ENCODE results near the gene RAPGEF1. TPM values are rescaled to one million over a fixed set of nuclear protein-coding genes. Genes with fewer than 3 reads are reported as not detected.

Gene RAPGEF1
- total and polyA plus RNA-seq, 10 donors: 16.9 to 137 (median 104) TPM

DNA sequence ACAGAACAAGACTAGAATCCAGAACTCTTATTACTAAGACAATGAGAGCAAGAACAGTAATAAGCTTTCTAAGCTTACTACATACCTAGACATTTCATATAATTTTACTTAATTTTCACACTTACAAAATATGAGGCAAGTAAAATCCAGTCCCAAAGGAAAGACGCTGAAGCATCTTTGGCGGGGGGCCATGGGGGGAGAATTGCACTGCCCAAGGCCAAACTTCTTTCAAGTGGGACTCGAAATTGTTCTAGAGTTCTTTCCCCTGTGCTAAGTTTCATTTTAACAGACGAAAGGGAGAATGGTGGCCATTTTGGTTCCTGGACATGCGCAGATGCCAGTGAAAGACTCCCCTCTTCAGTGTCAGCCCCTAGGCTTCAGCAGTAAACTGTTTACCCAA, 122.3 kb downstream of the RAPGEF1 start:
- H3K36me3 ChIP-seq: peaks cover 0 to 100% (median 81%) of the 10 kb centered on the region in 6 donors
- WGBS, 5 donors: 85 to 94% (median 90%) methylated on average over 5 of the region's 5 CpGs

DNA sequence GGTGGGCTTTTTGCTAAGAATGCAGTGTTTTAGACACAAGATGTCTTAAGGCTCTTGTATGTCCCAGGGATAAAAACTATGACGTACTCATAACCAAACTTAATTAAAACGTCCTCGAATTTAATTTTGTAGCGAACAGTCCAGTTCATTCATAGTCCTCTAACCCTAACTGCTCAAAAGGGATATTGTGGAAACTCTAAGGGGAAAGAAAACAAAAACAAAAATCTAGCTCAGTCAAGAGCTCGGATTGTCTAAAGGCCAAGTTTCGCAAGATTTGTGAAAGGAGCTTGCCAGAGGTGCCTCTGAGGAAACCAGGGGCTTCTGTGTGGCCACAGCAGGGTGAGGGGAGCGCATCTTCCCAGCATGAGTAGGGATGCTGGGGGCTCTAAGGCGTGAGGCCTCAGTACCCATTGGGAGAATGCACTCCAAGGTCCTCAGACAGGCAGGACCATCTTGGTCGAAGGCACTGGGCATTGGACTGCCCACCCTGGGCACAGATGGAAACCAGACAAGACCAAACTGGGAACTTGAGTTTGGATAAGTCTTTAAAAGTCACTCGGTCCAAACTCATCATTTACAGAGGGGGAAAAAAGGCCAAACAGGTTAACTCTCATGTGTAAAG, 122.8 kb downstream of the RAPGEF1 start:
- peaks cover 0 to 100% (median 82%) of the 10 kb centered on the region in 6 donors for H3K36me3 ChIP-seq
- peak overlapping the region in 1 of 8 donors; percentile 14 for H3K27ac ChIP-seq
- intact Hi-C loops (cut with DNase I; ENCODE audit: low total_unique reads): no loop called here
- H3K4me1 ChIP-seq: peaks cover 0 to 35% (median 16%) of the 10 kb centered on the region in 6 donors
- no peaks in the 10 kb centered on the region for H3K9me3 ChIP-seq
- TF ChIP-seq, protein P1, sequence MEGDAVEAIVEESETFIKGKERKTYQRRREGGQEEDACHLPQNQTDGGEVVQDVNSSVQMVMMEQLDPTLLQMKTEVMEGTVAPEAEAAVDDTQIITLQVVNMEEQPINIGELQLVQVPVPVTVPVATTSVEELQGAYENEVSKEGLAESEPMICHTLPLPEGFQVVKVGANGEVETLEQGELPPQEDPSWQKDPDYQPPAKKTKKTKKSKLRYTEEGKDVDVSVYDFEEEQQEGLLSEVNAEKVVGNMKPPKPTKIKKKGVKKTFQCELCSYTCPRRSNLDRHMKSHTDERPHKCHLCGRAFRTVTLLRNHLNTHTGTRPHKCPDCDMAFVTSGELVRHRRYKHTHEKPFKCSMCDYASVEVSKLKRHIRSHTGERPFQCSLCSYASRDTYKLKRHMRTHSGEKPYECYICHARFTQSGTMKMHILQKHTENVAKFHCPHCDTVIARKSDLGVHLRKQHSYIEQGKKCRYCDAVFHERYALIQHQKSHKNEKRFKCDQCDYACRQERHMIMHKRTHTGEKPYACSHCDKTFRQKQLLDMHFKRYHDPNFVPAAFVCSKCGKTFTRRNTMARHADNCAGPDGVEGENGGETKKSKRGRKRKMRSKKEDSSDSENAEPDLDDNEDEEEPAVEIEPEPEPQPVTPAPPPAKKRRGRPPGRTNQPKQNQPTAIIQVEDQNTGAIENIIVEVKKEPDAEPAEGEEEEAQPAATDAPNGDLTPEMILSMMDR (IDR thresholded peaks at IDR 0.05 in 8 of 11, conservative IDR thresholded peaks at IDR 0.05 in 3 of 11): no peak
- no peak for TF ChIP-seq POLR2AphosphoS5 (IDR thresholded peaks at IDR 0.05)
- TF ChIP-seq POLR2A (IDR thresholded peaks at IDR 0.05): no peak
- WGBS, 5 donors: 78 to 86% (median 83%) methylated on average over 10 of the region's 10 CpGs
- H3K27me3 ChIP-seq (replicated peaks in 1 of 7): no peaks in the 10 kb centered on the region
- no peak overlapping the region for H3K4me3 ChIP-seq
- no peak for DNase-seq

More for the DNA sequence above, 122.3 kb downstream of the RAPGEF1 start:
- H3K4me1 ChIP-seq: peaks cover 0 to 40% (median 21%) of the 10 kb centered on the region in 6 donors
- DNase-seq: no peak
- H3K27me3 ChIP-seq (replicated peaks in 1 of 7): no peaks in the 10 kb centered on the region
- intact Hi-C loops (cut with DNase I; ENCODE audit: low total_unique reads): no loop called here
- H3K4me3 ChIP-seq: no peak overlapping the region
- TF ChIP-seq, protein P1 (IDR thresholded peaks at IDR 0.05 in 8 of 11, conservative IDR thresholded peaks at IDR 0.05 in 3 of 11): no peak
- TF ChIP-seq POLR2AphosphoS5 (IDR thresholded peaks at IDR 0.05): no peak
- TF ChIP-seq POLR2A (IDR thresholded peaks at IDR 0.05): no peak
- peak overlapping the region in 2 of 8 donors; percentile 14 to 89 for H3K27ac ChIP-seq
- no peaks in the 10 kb centered on the region for H3K9me3 ChIP-seq

DNA sequence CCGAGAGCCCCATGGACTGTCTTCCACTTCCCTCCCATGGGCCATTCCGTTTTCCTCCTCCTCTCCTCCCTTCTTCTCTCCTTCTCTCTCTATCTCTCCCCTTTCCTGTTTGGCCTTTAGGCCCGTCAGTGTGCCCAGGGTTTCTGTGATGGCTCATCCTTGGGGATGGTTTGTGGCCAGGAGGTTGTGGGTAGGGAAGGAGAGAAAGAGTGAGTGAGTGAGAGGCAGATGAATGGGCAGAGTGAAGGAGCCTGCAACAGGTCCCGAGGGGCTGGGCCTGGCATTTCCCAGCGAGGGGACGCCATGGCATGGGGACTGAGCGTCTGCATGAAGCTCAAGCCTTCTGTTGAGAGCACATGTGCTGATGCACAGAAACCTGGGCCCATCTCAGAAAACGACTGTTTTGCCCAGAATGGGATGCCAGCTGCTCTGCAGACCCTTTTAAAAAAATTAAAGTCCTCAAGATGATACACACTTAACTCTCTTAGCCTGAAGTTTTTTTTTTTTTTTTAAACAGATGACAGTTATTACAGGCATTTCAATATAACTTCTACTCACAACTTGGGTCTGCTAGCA, 125.4 kb downstream of the RAPGEF1 start:
- no peak overlapping the region for H3K4me3 ChIP-seq
- no peaks in the 10 kb centered on the region for H3K27me3 ChIP-seq (replicated peaks in 1 of 7)
- no peaks in the 10 kb centered on the region for H3K9me3 ChIP-seq
- TF ChIP-seq POLR2A (IDR thresholded peaks at IDR 0.05) (no peak), POLR2AphosphoS5 (IDR thresholded peaks at IDR 0.05) (no peak)
- TF ChIP-seq, protein P1 (IDR thresholded peaks at IDR 0.05 in 8 of 11, conservative IDR thresholded peaks at IDR 0.05 in 3 of 11): no peak
- H3K4me1 ChIP-seq: peaks cover 0 to 13% (median under 1%) of the 10 kb centered on the region in 6 donors
- intact Hi-C loops (cut with DNase I; ENCODE audit: low total_unique reads): no loop called here
- no peak overlapping the region for H3K27ac ChIP-seq
- no peak for DNase-seq
- H3K36me3 ChIP-seq: peaks cover 0 to 100% (median 72%) of the 10 kb centered on the region in 6 donors
- whole genome bisulfite sequencing, 5 donors: 82 to 94% (median 92%) methylated on average over 8 of the region's 8 CpGs

DNA sequence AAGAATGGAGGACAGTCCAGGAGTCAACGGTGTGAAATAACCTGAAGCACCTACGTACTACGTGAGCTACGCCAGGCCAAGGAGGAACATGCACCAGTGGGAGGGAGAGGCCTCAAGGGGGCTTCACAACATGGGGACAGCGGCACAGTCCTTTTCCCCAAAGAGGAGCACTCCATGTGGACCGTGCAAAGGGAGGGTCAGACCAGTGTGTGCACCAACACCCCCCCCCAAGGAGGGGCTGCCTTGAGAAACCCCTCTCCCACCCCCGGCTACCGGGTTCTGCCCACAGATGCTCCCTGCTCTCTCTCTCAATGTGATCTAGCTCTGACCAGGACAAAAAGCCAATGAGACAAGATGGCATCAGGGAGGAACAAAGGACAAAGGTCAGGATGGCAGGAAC, 126.0 kb downstream of the RAPGEF1 start:
- H3K36me3 ChIP-seq: peaks cover 0 to 100% (median 67%) of the 10 kb centered on the region in 6 donors
- H3K9me3 ChIP-seq: no peaks in the 10 kb centered on the region
- no peak for DNase-seq
- no peaks in the 10 kb centered on the region for H3K27me3 ChIP-seq (replicated peaks in 1 of 7)
- no peak overlapping the region for H3K27ac ChIP-seq
- intact Hi-C loops (cut with DNase I; ENCODE audit: low total_unique reads): no loop called here
- TF ChIP-seq, protein P1 (IDR thresholded peaks at IDR 0.05 in 8 of 11, conservative IDR thresholded peaks at IDR 0.05 in 3 of 11): no peak
- TF ChIP-seq POLR2A (IDR thresholded peaks at IDR 0.05) (no peak), POLR2AphosphoS5 (IDR thresholded peaks at IDR 0.05) (no peak)
- peaks cover 0 to 18% (median 3%) of the 10 kb centered on the region in 6 donors for H3K4me1 ChIP-seq
- 93 to 98% (median 97%) methylated on average over 7 to 8 of the region's 8 CpGs for WGBS, 5 donors
- no peak overlapping the region for H3K4me3 ChIP-seq

All from spleen (tissue), 11 donors.